Measurements from ENCODE around the gene IMPDH1.
"Not testable (repeated sequence)": the region's sequence is repeated elsewhere in the genome, so short reads cannot be mapped to it uniquely, and the experiment has no call there.

IMPDH1 gene

DNA sequence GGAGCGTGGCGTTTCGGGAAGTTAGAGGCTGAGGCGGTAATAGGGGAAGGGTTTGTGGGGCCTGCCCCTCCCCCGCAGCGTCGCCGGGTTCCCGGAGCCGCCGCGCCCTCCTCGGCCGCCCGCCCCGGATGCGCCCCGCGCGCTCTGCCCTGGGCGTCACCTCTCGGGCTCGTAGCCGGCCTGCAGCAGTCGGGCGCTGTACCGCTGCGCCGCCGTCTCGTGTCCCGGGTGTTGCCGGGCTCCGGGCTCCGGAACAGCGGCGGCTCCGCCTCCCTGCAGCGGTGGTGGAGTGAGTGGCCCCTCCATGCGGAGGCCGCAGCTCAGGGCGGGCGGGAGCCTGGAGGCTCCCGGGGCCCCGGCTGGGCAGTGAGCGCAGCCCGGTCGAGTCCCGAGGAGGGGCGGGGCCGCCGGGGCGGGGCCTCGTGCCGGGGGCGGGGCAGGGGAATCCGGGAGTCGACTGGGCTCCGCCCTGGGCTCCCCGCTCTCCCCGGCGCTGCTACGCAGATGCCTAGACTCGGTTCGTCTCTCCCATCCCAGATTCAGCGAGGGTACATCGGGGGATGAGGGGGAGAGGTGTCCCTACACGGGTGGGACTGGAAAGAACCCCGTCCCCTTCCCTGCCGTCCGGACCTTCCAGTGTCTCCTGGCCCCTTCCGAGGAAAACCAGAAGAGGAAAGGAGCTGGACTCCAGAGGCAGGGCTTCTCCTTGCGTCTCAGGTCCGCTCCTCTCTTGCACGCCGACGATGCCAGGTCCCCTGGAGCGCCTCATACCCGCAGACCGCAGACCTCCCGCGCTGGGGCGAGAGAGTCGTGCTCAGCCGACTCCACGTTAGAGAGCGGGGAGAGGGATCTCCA lies at the start of gene IMPDH1:
Gene IMPDH1 (minus strand): TSS at position 387 of the 855 bp plus-strand sequence. CDS start 81 bp downstream, at position 306.
- peak; percentile 96 for DNase-seq (ENCODE audit: low spot score)

DNA sequence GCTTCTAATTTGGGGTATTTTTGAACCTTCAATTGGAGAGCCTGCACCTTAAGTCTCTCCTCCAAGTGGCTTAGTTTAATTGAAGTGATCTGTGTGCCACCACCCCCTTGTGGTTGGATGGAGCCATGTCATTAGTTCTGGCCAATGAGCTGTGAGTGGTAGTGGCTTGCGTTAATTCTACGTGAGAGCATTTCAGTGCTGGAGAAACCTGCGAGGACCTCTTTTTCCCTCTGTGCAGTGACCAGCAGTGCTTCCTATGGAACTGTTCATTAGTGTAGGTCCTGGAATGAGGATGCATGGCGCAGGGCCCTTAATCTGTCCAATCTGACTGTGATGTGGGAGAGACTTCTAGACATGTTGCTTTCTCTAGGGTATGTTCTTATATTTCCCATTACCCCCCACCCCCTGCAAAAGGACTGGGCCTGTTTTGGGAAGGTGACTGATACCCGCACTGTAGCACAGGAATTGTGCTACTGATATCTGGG lies 49.7 kb upstream of the IMPDH1 start:
- DNase-seq (ENCODE audit: low spot score), result peak; percentile 56

DNA sequence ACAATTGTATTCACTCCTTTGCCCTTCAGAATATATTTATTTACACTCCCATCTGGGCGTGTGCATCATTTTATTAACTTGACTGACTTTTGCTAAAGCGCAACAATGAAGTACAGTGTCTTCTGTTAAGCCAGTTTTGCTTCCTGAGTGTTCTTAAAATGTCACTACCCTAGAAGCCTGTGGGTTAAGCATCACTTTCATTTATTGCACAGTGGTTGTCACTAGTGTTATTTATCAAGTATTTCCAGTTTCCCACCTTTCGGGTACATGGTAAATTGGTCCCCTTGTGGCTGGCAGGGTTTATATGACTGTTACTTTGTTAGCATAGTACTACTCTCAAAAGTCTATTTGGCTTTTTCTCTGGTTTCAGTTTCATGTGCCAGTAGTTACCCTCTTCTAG lies 49.2 kb upstream of the IMPDH1 start:
- DNase-seq (ENCODE audit: low spot score), result no peak

DNA sequence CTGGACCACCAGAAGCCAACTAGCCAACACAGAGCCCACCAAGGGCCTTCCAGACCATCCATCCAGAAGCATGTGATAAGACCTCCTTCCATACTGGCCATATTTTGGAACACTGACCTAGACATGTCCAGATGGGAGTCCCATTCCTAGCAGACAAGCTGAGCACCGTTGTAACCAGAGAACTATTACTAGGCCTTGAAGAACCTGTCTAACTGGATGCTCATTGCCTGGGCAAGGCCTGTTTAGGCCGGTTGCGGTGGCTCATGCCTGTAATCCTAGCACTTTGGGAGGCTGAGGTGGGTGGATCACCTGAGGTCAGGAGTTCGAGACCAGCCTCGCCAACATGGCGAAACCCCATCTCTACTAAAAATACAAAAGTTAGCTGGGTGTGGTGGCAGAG lies 47.6 kb upstream of the IMPDH1 start:
- DNase-seq (ENCODE audit: low spot score), result not testable (repeated sequence)

DNA sequence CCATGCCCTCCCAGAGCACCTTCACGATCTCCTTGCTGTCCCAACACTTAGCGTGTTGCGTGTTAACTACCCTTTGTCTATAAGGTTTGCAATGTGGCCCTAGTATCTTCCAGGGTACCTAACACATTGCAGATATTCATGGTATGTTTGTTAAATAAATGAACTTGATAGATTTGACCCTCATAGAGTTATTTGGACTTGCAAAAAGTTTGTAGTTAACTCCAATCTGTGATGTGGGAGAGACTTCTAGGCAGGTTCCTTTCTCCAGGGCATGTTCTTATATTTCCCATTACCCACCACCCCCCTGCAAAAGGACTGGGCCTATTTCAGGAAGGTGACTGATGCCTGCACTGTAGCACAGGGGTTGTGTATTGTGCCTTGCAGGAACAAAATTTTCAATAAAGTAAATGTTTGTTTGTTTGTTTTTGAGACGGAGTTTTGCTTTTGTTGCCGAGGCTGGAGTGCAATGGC lies 46.5 kb upstream of the IMPDH1 start:
- DNase-seq (ENCODE audit: low spot score), result no peak

DNA sequence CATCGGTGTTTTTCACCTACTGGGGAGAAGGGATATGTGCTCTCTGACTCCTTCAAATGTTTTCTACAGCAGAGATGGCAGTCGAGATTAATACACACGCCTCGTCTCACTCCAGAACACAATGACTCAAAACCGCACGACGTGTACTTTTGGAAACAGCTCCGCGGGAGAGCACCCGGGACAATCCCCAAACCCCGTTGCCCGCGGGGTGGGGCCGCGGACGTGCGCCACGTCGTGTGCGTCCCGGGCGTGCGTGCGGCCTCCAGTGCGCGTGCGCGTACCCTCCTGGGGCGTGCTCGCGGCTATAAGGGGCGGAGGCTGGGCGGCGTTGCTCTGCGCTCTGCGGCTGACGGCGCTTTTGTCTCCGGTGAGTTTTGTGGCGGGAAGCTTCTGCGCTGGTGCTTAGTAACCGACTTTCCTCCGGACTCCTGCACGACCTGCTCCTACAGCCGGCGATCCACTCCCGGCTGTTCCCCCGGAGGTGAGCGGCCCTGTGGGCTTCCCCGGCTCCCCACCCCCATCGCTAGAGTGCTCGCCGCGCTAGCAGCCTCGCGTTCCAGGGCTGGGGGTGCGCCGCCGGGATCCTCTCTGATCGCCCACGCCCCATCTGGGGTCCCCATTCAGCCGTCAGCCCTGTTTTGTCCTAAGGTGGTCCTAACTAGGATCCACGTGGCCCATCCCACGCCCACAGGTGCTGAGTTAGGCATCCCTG lies 45.9 kb upstream of the IMPDH1 start, which contains the start of gene HILPDA:
Gene HILPDA (plus strand): TSS at position 336 of the 712 bp plus-strand sequence. CDS start 1,391 bp downstream, outside the sequence.
- DNase-seq (ENCODE audit: low spot score), result peak; percentile 94

DNA sequence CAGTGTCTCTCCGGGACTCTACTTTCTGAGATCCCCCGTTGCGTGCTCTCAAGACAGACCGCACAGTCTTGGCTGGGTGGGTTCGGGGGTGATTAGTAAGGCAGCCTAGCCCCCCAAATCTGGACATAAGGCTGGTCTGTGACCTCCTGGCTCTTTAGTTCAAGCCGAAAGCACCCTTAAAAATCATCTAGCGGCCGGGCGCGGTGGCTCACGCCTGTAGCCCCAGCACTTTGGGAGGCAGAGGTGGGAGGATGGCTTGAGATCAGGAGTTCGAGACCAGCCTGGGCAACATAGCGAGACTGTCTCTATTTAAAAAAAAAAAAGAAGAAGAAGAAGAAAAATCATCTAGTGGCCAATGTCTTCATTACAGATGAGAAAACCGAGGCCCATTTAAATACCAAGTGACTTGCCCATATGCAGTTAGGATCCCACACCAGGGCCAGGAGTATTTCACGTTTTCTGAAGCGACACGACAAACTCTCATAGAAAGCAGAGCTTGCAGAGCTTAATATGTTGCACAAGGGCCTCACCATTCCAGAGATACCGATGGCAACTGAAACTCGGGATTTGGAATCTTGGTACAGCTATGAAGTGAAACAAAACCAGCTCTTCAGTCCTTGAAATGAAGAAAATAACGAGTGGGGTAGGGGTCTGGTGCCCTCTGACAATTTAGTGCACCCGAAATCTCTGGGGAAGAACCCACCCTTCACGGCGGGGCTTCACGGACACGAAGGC lies 45.2 kb upstream of the IMPDH1 start:
- no peak for DNase-seq (ENCODE audit: low spot score)

DNA sequence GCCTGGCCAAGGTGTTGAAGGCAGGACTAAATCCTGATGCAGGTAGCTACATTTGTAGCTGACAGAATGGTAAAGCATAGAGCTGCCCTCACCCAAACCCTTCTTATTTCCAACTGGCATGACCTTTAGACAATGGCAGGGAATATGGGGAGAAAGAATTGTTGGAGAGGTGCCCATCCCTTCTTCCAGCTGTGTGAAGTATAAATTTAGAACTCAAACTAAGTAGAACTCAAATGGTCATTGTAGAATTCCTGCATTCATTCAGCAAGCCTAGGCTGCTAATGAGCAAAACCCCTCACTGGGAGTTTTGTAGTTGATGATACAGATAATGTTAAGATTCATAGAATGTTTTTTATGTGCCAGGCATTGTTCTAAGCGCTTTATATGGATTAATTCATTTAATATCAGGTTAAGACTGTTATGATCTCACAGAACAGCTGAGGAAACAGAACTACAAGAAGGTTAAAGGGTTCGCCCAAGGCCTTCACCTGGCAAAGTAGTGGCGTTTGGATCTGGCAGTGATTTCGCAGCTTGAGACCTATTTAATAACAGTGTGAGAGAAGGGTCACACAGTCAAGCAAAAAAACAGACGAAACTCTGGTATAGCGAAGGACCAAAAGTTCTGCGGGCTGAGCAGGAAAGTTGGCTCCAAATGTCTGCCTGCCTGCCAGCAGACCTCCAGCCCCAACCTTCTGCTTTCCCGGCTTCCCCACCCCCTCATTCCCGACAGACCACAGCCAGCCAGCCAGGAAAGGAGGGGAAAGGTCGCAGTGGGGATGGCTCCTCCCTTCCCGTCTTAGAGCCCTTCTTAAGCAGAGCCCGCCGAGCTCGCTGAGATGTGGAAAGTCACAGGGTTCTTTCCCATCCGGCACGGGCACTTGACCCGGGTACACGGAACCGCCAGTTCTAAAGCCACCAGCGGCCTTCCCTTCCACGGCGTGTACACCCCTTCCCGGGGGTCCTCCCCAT lies 44.3 kb upstream of the IMPDH1 start:
- DNase-seq (ENCODE audit: low spot score), result no peak

DNA sequence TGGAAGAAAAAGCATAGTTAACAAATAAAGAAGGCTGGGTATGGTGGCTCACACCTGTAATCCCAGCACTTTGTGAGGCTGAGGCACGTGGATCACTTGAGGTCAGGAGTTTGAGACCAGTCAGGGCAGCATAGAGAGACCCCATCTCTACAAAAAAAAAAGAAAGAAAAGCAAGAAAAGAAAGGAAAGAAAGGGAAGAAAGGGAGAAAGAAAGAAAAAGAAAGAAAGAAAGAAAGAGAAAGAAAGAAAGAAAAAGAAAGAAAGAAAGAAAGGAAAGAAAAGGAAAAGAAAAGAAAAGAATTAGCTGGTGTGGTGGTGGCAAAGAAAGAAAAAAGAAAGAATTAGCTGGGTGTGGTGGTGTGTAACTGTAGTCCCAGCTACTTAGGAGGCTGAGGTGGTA lies 42.8 kb upstream of the IMPDH1 start:
- DNase-seq (ENCODE audit: low spot score), result no peak

DNA sequence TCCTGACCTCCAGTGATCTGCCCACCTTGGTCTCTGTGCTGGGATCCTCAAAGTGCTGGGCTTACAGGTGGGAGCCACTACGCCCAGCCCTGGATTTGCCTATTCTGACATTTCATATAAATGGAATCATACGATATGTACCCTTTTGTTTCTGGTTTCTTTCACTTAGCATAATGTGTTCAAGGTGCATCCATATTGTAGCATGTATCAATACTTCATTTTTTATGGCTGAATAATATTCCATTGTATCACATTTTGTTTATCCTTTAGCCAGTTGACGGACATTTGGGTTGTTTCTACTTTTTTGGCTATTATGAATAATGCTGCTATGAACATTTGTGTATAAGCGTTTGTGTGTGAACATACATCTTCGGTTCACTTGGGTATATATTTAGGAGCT lies 41.1 kb upstream of the IMPDH1 start:
- DNase-seq (ENCODE audit: low spot score), result no peak

DNA sequence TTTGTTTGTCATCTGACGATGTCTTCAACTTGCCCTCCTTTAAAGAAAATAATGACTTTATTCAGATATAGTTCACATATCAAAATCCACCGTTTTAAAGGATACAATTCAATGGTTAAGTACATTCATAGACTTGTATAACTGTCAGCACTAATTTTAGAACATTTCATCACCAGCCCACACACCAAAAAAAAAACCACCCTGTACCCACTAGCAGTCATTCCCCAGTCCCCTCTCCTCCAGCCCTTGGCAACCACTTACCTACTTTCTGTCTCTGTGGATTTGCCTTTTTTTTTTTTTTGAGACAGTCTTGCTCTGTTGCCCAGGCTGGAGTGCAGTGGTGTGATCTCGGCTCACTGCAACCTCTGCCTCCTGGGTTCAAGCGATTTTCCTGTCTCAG lies 40.6 kb upstream of the IMPDH1 start:
- DNase-seq (ENCODE audit: low spot score), result no peak

DNA sequence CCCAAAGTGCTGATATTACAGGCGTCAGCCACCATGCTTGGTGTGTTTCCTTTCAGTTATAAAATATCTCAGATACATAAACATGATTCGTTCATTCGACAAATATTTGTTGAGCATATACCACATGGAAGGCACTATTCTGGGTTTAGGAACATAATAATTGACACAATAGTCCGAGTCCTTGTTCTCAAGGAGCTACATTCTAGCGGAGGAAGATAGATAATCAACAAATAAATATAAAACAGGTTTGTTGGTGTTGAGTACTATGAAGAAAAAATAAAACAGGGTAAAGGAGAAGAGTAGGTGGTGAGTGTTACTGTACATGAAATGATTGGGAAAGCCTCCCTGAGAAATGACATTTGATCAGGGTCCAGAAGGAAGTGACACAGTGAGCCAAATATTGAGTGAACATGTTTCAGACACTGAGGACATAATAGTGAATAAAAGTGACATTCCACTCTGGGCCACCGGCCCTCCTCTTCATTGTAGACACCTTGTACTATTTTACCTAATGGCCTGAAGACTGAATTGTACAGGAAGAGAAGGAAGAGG lies 39.0 kb upstream of the IMPDH1 start:
- no peak for DNase-seq (ENCODE audit: low spot score)

DNA sequence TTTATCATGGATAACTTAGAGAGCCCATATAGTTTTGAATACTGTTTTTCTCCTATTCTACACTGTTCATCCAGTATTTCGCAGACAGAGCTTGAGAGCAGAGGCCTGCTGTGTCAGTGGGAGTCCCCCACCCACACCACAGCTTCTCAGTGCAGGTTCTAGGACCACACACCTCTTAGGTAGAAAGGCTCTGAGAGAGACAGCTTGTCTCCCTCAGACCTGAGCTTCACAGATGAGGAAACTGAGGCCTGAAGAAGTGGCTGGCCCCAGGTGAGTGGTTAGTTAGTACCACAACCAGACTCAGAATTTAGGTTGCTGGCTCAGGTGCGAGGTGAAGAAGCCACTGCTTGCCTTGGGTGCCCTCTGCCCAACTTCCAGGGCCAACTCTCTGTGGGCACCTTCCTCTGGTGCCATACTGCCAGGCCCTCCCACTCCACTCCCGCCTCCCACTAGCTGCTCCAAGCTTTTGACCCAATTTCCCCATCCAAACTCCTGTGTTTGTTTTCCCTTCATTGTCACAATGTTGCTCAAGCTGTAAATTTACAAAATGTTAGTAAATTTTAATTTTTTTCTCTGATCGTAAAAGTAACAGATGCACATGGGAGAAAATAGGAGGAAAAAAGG lies 38.3 kb upstream of the IMPDH1 start:
- no peak for DNase-seq (ENCODE audit: low spot score)

DNA sequence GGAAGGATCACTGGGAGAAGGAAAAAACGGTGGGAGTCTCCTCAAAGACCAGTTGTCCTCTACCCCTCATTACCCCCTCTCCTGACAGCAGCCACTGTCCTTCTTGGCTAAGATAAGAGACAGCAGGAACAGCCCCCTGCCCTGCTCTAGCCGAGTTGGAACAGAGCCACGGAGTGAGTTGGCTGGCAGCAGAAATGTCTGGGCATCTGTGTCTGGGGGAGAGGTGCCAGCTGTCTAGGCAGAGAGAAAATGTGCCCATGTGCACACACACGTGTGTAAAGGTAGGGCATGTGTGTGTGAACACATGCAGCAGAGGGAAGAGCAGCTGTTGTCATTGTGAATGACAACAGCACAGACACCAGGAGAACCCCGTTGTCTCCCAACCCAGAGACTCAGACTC lies 36.5 kb upstream of the IMPDH1 start:
- DNase-seq (ENCODE audit: low spot score), result no peak

DNA sequence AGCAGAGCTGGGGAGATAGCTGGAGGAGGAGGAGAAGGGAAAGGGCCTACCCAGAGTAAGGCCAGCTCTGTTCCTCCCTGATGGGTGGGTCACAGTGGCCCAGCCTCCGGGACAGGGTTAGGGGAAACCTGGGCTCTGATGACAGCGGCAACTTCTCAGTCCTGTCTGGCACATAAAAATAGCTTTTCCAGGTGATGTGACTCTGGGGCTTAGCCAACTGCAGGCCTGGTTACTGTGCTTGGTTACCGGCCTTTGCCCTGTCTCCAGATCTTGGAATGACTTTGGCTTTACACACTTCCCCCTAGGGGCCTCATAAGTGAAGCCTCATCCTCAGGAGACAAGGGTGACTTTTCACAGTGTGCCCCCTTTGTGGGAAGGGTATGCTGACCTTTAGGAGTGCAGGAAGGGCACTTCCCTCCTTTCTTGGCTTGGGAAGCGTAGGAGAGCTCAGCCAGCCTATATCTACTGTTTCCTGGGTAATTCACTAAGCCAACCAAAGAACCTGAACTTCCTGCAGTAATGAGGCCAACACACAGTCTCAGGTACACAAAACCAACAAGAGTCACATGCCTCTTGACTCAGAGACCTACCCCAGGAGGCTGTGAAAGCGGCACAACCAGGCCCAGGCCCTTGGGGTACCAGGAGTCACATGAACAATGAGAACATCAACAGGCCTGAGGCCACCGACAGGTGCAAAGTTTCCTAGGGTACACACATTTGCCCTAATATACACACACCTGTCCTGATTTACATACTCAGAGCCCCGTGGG lies 34.2 kb upstream of the IMPDH1 start:
- DNase-seq (ENCODE audit: low spot score), result no peak

DNA sequence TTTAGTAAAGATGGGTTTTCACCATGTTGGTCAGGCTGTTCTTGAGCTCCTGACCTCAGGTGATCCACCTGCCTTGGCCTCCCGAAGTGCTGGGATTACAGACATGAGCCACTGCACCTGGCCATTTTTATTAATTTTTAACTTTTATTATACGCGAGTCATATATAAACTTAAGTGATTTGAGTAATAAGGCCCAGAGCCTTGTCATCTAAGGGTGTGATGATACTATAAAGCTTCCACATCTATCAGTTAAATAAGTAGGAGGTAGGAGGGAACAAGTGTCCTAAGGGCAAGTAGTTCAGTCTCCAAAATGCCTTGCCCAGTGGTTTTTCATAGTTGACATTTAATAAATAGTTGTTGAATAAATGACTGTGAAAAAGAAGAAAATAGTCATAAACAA lies 32.6 kb upstream of the IMPDH1 start:
- no peak for DNase-seq (ENCODE audit: low spot score)

DNA sequence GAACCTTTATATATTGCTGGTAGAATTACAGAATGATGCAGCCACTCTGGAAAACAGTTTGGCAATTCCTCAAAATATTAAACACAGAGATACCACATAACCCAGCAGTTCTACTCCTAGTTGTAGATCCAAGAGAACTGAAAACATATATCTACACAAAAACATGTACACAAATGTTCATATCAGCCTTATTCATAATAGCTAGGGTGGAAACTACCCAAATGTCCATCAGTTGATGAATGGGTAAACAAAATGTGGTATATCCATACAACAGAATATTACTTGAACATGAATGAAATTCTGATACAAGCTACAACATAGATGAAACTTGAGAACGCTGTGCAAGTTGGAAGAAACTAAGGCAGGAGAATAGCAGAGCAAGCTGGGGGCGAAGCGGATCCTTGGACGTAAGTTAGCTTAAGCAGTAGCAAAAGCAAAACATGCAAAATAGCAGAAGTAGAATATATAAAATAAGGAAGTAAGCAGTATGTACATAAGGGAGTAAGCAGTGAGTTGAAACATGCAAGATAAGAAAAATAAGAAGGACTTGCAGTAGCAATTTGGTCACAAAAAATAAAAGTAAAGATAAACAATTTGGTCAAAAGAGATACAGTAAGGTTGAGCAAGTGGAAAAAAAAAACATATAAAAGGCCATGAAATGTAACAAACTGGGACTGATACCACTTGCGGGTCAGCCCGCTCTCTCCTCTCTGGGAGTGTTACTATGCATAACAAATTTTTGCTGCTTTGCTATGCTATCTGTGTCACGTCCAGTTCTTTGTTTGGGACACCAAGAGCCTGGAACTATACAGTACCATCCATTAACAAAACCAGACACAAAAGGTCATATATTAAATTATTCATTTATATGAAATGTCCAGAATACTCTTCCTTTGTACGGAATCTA lies 27.9 kb upstream of the IMPDH1 start:
- DNase-seq (ENCODE audit: low spot score), result no peak

DNA sequence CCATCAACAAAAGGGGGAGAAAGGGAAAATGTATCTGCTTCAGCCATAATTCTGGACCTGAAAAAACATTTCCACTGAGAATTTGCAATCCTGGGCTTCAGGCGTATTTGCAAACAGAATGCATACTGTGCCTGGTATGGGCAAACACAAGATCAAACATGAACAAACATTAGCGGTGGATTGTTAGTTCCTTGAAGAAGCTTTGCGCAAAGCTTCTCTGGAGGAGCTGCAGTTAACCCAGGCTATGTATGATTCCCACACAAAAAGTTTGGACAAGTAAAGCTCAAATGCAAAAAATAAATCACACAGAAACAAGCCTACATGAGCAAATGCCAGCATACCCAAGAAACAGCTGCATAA lies 25.5 kb upstream of the IMPDH1 start:
- no peak for DNase-seq (ENCODE audit: low spot score)
